HCT116 (cell line): ENCODE data around the gene LSM14A. TPM values are rescaled to one million over a fixed set of nuclear protein-coding genes. Genes with fewer than 3 reads are reported as not detected.

Source experiments
- ATAC-seq: fragments of 200-7000 bp; cut with Tn5 transposase; 2 replicates; pipeline ENCODE4 v1.9.1; 2020; ENCODE audit warnings: mild to moderate bottlenecking, moderate library complexity
- BruUV-seq: library from RNA; stranded (reverse); fragments of 400-500 nt; replicated peaks from 2 replicates; lab custom pipeline; 2021; lab: Mats Ljungman, UMichigan
- CTCF ChIA-PET: fragments of 300-600 bp; sonication (Branson Sonifier 250); formaldehyde crosslinking; loops from one replicate; lab custom pipeline; 2021; ENCODE audit warnings: antibody characterized with exemption; lab: Charles Lee
- POLR2A ChIA-PET: fragments of 300-600, 350-600 bp; sonication (Branson Sonifier 250); formaldehyde crosslinking; loops from one replicate; lab custom pipeline; 2021; ENCODE audit warnings: antibody characterized with exemption; lab: Charles Lee
- RAD21 ChIA-PET, 2 experiments: fragments of 300-600 bp; sonication (Branson Sonifier 250); formaldehyde crosslinking; loops; one replicate each; lab custom pipeline; 2023; ENCODE audit warnings: low total read pairs in 2 of 2; ENCODE audit not compliant: uncharacterized antibody in 2 of 2, unreplicated experiment in 2 of 2, low non-redundant PET in 1 of 2; lab: Charles Lee
- DNase-seq: peaks from one replicate; pipeline ENCODE4 v3.0.0-alpha.2; 2010; ENCODE audit warnings: low read depth, low spot score
- H2AFZ ChIP-seq: fragments of 200-600 bp; shearing (Covaris generic), sonication (generic); 2 replicates; pipeline ENCODE4 v1.6.1; 2017; ENCODE audit warnings: low read depth, mixed run types, mixed read lengths, antibody characterized with exemption, low read length; ENCODE audit not compliant: poor library complexity, severe bottlenecking
- H3K27ac ChIP-seq: 2 replicates; pipeline ENCODE4 v1.5.1; 2012; ENCODE audit warnings: low read depth, low read length
- H3K27me3 ChIP-seq: fragments of 200-600 bp; sonication (generic); 2 replicates; pipeline ENCODE4 v1.6.1; 2016; ENCODE audit warnings: mixed run types, low read length, mixed read lengths; ENCODE audit not compliant: insufficient read depth
- H3K36me3 ChIP-seq, 2 experiments: fragments of 200-500 bp in 1 of 2; fragments of 200-600 bp in 1 of 2; sonication (Bioruptor generic) in 1 of 2; sonication (generic) in 1 of 2; 2 replicates each; pipeline versions ENCODE4 v1.5.1 to v1.6.1; 2014 to 2016; ENCODE audit warnings: low read length in 2 of 2, inconsistent platforms in 1 of 2, mixed read lengths in 1 of 2, mixed run types in 1 of 2; ENCODE audit not compliant: insufficient read depth in 2 of 2, control insufficient read depth in 1 of 2
- H3K4me1 ChIP-seq, 2 experiments: fragments of 200-600 bp in 1 of 2; sonication (generic) in 1 of 2; 2 replicates each; pipeline versions ENCODE4 v1.5.1 to v1.6.1; 2012 to 2017; ENCODE audit warnings: low read length in 2 of 2, inconsistent platforms in 1 of 2, mild to moderate bottlenecking in 1 of 2, mixed read lengths in 1 of 2, mixed run types in 1 of 2, moderate library complexity in 1 of 2; ENCODE audit not compliant: insufficient read depth in 2 of 2, control insufficient read depth in 1 of 2
- H3K4me2 ChIP-seq: fragments of 200-600 bp; sonication (generic); 2 replicates; pipeline ENCODE4 v1.6.1; 2017; ENCODE audit warnings: mixed run types, low read length, mixed read lengths
- H3K4me3 ChIP-seq, 2 experiments: fragments of 200-600 bp in 1 of 2; sonication (generic) in 1 of 2; replicated peaks in 1 of 2; 2 replicates each; pipeline ENCODE4 v1.5.1; 2011 to 2016; ENCODE audit warnings: low read length in 2 of 2, control low read depth in 1 of 2, low read depth in 1 of 2, mild to moderate bottlenecking in 1 of 2, mixed read lengths in 1 of 2, mixed run types in 1 of 2
- H3K79me2 ChIP-seq: fragments of 200-600 bp; sonication (generic); 2 replicates; pipeline ENCODE4 v1.6.1; 2017; ENCODE audit warnings: mild to moderate bottlenecking, mixed run types, low read length, moderate library complexity, mixed read lengths; ENCODE audit not compliant: insufficient read depth
- H3K9ac ChIP-seq: fragments of 200-600 bp; sonication (generic); 2 replicates; pipeline ENCODE4 v1.6.1; 2016; ENCODE audit warnings: low read length, mixed read lengths
- H3K9me2 ChIP-seq: fragments of 200-600 bp; sonication (generic), shearing (Covaris generic); 2 replicates; pipeline ENCODE4 v1.6.1; 2017; ENCODE audit warnings: mixed run types, mild to moderate bottlenecking, moderate library complexity; ENCODE audit not compliant: insufficient read depth
- H3K9me3 ChIP-seq, 2 experiments: fragments of 200-500 bp in 1 of 2; fragments of 200-600 bp in 1 of 2; sonication (Bioruptor generic) in 1 of 2; sonication (generic) in 1 of 2; 2 replicates each; pipeline ENCODE4 v1.6.1; 2014 to 2017; ENCODE audit warnings: low read length in 2 of 2, mixed read lengths in 2 of 2, inconsistent platforms in 1 of 2, low read depth in 1 of 2, mild to moderate bottlenecking in 1 of 2, mixed run types in 1 of 2, moderate library complexity in 1 of 2; ENCODE audit not compliant: control insufficient read depth in 1 of 2, insufficient read depth in 1 of 2
- H4K20me1 ChIP-seq: fragments of 200-600 bp; sonication (generic), shearing (Covaris generic); 2 replicates; pipeline ENCODE4 v1.6.1; 2017; ENCODE audit warnings: mixed run types, mild to moderate bottlenecking, moderate library complexity; ENCODE audit not compliant: insufficient read depth
- ELF1 ChIP-seq: IDR thresholded peaks from 2 replicates; pipeline ENCODE4 v1.6.1; 2012; ENCODE audit warnings: low read depth, borderline replicate concordance
- EZH2 ChIP-seq: fragments of 200-600 bp; sonication (generic); IDR thresholded peaks from 2 replicates; pipeline ENCODE4 v1.6.1; 2017; ENCODE audit warnings: antibody characterized with exemption, mixed run types
- EZH2phosphoT487 ChIP-seq: fragments of 200-600 bp; IDR thresholded peaks from 2 replicates; pipeline ENCODE4 v1.6.1; 2018; ENCODE audit warnings: antibody characterized with exemption, borderline replicate concordance
- FOSL1 ChIP-seq: IDR thresholded peaks from 2 replicates; pipeline ENCODE4 v1.6.1; 2012; ENCODE audit warnings: low read depth
- JUND ChIP-seq: IDR thresholded peaks from 2 replicates; pipeline ENCODE4 v1.6.1; 2012
- POLR2A ChIP-seq: IDR thresholded peaks from 2 replicates; pipeline ENCODE4 v1.7.0; 2011; ENCODE audit warnings: borderline replicate concordance; ENCODE audit not compliant: insufficient read depth, insufficient read length; ENCODE audit errors: extremely low read depth
- POLR2AphosphoS5 ChIP-seq: IDR thresholded peaks from 2 replicates; pipeline ENCODE4 v1.6.1; 2011; ENCODE audit warnings: mild to moderate bottlenecking, low read depth, low read length, moderate library complexity
- RAD21 ChIP-seq: IDR thresholded peaks from 2 replicates; pipeline ENCODE4 v1.6.1; 2012; ENCODE audit warnings: low read depth, mild to moderate bottlenecking
- SRF ChIP-seq: IDR thresholded peaks from 2 replicates; pipeline ENCODE4 v1.6.1; 2012; ENCODE audit warnings: low read depth
- TCF7L2 ChIP-seq: IDR thresholded peaks from 2 replicates; pipeline ENCODE4 v1.7.0; 2011; ENCODE audit warnings: borderline replicate concordance, inconsistent platforms; ENCODE audit not compliant: insufficient read depth, insufficient read length; ENCODE audit errors: extremely low read depth
- ZFX ChIP-seq: fragments of 450-650 bp; IDR thresholded peaks from 2 replicates; pipeline ENCODE4 v1.6.1; 2017
- ZNF274 ChIP-seq: fragments of 200-500 bp; sonication (Bioruptor generic); IDR thresholded peaks from 2 replicates; pipeline ENCODE4 v1.6.1; 2014; ENCODE audit warnings: mild to moderate bottlenecking, low read depth, low read length, inconsistent platforms
- intact Hi-C: fragments of 100-400 bp; cut with micrococcal nuclease; formaldehyde crosslinking; loops from 2 replicates; pipeline ENCODE4 v1.10.0; 2022
- total RNA-seq: library from RNA; stranded (reverse); gene quantifications from one replicate; pipeline ENCODE4 v1.2.1, GENCODE V29; 2021; ENCODE audit not compliant: unreplicated experiment
- TF ChIP-seq, protein P1 (sequence below), 3 experiments: fragments of 200-600 bp in 1 of 3; sonication (generic) in 1 of 3; IDR thresholded peaks in 2 of 3; conservative IDR thresholded peaks in 1 of 3; 2 replicates each; pipeline ENCODE4 v1.5.1; 2012 to 2017; ENCODE audit warnings: low read depth in 2 of 3, low read length in 2 of 3, antibody characterized with exemption in 1 of 3, borderline replicate concordance in 1 of 3, control low read depth in 1 of 3, mild to moderate bottlenecking in 1 of 3, mixed read lengths in 1 of 3, mixed run types in 1 of 3, moderate library complexity in 1 of 3; ENCODE audit not compliant: insufficient read depth in 1 of 3
- TF ChIP-seq, protein P2 (sequence below): IDR thresholded peaks from 2 replicates; pipeline ENCODE4 v1.6.1; 2012; ENCODE audit warnings: low read depth
- TF ChIP-seq, protein P3 (sequence below): IDR thresholded peaks from 2 replicates; pipeline ENCODE4 v1.6.1; 2012
- TF ChIP-seq, protein P4 (sequence below): IDR thresholded peaks from 2 replicates; pipeline ENCODE4 v1.6.1; 2011; ENCODE audit warnings: mild to moderate bottlenecking, low read length, moderate library complexity; ENCODE audit not compliant: insufficient replicate concordance; ENCODE audit errors: extremely low read depth
- TF ChIP-seq, protein P5 (sequence below): IDR thresholded peaks from 2 replicates; pipeline ENCODE4 v1.6.1; 2012

LSM14A gene
- total RNA-seq, 1 experiment from 2014 or later: 120 TPM

DNA sequence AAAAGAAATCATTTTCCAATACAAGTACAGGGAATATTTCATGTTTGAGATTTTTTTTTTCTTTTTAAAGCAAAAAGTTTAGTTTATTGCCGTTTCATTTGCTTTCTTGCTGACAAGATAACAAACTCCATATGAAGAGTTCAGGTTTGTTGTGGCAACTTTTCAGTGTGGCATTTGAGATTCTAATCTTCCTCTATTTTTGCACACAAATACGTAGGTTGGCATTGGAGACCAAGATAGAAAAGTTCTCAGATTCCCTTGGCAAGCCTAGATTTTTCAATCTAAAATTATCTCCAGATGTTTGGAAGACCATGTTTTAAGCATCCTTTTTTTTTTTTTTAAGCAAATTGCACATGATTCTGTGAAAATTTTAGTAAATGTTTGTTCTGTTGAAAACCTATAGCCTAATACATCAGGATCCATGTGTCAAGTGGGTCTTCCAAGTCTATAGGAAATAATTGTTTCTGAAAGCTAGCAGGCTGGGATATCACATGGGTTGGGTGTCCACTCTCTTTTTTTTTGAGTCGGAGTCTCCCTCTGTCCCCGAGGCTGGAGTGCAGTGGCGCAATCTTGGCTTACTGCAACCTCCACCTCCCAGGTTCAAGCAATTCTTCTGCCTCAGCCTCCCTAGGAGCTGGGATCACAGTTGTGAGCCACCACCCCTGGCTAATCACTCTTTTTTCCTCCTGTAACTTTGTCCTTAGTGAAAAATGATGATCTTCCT is 84.7 kb downstream of the LSM14A start:
- no peaks in the 10 kb centered on the region for H3K9me2 ChIP-seq
- no peak overlapping the region for H3K9ac ChIP-seq
- ATAC-seq (no peak), DNase-seq (no peak)
- H3K79me2 ChIP-seq: peaks cover 42% of the 10 kb centered on the region
- no peaks in the 10 kb centered on the region for H3K36me3 ChIP-seq
- H3K27me3 ChIP-seq: no peaks in the 10 kb centered on the region
- no peak overlapping the region for H3K27ac ChIP-seq
- CTCF ChIA-PET: no interaction called here
- TF ChIP-seq FOSL1 (no peak), ELF1 (no peak), JUND (no peak), POLR2A (no peak), TCF7L2 (no peak), EZH2 (no peak), ZNF274 (no peak), EZH2phosphoT487 (no peak), ZFX (no peak), SRF (no peak), POLR2AphosphoS5 (no peak), RAD21 (no peak)
- TF ChIP-seq, protein P1, sequence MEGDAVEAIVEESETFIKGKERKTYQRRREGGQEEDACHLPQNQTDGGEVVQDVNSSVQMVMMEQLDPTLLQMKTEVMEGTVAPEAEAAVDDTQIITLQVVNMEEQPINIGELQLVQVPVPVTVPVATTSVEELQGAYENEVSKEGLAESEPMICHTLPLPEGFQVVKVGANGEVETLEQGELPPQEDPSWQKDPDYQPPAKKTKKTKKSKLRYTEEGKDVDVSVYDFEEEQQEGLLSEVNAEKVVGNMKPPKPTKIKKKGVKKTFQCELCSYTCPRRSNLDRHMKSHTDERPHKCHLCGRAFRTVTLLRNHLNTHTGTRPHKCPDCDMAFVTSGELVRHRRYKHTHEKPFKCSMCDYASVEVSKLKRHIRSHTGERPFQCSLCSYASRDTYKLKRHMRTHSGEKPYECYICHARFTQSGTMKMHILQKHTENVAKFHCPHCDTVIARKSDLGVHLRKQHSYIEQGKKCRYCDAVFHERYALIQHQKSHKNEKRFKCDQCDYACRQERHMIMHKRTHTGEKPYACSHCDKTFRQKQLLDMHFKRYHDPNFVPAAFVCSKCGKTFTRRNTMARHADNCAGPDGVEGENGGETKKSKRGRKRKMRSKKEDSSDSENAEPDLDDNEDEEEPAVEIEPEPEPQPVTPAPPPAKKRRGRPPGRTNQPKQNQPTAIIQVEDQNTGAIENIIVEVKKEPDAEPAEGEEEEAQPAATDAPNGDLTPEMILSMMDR (IDR thresholded peaks at IDR 0.05 in 2 of 3, conservative IDR thresholded peaks at IDR 0.05 in 1 of 3; ENCODE audit: borderline replicate concordance in 1 of 3, insufficient read depth in 1 of 3, low read depth in 2 of 3, low read length in 2 of 3): no peak
- TF ChIP-seq, protein P2, sequence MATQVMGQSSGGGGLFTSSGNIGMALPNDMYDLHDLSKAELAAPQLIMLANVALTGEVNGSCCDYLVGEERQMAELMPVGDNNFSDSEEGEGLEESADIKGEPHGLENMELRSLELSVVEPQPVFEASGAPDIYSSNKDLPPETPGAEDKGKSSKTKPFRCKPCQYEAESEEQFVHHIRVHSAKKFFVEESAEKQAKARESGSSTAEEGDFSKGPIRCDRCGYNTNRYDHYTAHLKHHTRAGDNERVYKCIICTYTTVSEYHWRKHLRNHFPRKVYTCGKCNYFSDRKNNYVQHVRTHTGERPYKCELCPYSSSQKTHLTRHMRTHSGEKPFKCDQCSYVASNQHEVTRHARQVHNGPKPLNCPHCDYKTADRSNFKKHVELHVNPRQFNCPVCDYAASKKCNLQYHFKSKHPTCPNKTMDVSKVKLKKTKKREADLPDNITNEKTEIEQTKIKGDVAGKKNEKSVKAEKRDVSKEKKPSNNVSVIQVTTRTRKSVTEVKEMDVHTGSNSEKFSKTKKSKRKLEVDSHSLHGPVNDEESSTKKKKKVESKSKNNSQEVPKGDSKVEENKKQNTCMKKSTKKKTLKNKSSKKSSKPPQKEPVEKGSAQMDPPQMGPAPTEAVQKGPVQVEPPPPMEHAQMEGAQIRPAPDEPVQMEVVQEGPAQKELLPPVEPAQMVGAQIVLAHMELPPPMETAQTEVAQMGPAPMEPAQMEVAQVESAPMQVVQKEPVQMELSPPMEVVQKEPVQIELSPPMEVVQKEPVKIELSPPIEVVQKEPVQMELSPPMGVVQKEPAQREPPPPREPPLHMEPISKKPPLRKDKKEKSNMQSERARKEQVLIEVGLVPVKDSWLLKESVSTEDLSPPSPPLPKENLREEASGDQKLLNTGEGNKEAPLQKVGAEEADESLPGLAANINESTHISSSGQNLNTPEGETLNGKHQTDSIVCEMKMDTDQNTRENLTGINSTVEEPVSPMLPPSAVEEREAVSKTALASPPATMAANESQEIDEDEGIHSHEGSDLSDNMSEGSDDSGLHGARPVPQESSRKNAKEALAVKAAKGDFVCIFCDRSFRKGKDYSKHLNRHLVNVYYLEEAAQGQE: no peak
- TF ChIP-seq, protein P3, sequence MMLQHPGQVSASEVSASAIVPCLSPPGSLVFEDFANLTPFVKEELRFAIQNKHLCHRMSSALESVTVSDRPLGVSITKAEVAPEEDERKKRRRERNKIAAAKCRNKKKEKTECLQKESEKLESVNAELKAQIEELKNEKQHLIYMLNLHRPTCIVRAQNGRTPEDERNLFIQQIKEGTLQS: no peak
- TF ChIP-seq, protein P4, sequence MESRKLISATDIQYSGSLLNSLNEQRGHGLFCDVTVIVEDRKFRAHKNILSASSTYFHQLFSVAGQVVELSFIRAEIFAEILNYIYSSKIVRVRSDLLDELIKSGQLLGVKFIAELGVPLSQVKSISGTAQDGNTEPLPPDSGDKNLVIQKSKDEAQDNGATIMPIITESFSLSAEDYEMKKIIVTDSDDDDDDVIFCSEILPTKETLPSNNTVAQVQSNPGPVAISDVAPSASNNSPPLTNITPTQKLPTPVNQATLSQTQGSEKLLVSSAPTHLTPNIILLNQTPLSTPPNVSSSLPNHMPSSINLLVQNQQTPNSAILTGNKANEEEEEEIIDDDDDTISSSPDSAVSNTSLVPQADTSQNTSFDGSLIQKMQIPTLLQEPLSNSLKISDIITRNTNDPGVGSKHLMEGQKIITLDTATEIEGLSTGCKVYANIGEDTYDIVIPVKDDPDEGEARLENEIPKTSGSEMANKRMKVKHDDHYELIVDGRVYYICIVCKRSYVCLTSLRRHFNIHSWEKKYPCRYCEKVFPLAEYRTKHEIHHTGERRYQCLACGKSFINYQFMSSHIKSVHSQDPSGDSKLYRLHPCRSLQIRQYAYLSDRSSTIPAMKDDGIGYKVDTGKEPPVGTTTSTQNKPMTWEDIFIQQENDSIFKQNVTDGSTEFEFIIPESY: no peak
- TF ChIP-seq, protein P5, sequence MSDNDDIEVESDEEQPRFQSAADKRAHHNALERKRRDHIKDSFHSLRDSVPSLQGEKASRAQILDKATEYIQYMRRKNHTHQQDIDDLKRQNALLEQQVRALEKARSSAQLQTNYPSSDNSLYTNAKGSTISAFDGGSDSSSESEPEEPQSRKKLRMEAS: no peak
- POLR2A ChIA-PET: no interaction called here
- no peak overlapping the region for H2AFZ ChIP-seq
- no peaks in the 10 kb centered on the region for H4K20me1 ChIP-seq
- H3K9me3 ChIP-seq: no peaks in the 10 kb centered on the region
- H3K4me3 ChIP-seq: no peak overlapping the region
- RAD21 ChIA-PET: interaction anchor here in 1 of 2 experiments (0.6 kb wide), 1 partner anchor 102 kb away, joined by 4 read pairs; no protein-coding TSS in a partner anchor
- peaks cover 29 to 49% of the 10 kb centered on the region in 2 experiments for H3K4me1 ChIP-seq
- TSS peak; percentile 34 for BruUV-seq
- intact Hi-C loops: no loop called here
- no peak overlapping the region for H3K4me2 ChIP-seq
